ENCODE results near the gene XK.
A peak's percentile ranks its signal among the peaks of the same experiment; 100 is the strongest.
"Not testable (repeated sequence)": the region's sequence is repeated elsewhere in the genome, so short reads cannot be mapped to it uniquely, and the experiment has no call there.

The XK gene

DNA sequence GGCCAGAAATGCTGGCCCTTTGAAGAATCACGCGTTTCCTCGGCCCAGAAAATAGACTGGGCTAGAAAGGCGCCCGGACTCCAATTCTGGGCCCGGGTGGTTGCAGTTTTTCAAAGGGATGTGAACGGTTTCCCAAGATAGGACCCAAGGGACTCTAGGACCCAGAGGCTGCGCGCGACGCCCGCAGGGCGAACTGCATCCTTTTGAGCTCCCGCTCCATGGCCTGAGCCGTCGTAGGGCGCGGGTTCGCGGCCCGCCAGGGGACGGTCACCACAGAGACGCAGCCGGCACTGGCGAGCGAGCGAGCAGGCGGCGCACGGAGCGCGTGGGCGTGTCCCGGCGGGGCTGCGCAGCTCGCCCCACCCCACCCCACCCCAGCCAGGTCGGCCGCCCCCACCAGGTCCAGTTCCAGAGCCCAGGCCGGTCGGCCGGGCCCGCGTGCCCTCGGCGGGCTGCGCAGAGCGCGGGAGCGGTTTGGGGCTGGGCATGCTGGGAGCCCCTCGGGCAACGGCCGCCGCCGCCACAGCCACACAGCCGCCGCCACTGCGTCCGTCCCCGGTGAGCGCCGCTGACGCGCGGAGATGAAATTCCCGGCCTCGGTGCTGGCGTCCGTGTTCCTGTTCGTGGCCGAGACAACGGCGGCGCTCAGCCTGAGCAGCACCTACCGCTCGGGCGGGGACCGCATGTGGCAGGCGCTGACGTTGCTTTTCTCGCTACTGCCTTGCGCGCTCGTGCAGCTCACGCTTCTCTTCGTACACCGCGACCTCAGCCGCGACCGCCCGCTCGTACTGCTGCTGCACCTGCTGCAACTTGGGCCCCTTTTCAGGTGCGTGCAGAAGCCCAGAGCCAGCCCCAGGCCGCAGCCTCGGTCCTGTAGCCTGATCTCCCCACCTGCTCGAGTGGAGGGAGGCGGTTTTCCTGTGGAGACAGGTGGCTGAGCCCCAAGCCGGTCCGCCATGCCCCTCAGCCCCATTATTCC, at the start of gene XK:
XK (plus strand) TSS at position 411 of the 979 bp plus-strand sequence; CDS start at position 582, 171 bp downstream.
- DNase-seq = peak; percentile 59

DNA sequence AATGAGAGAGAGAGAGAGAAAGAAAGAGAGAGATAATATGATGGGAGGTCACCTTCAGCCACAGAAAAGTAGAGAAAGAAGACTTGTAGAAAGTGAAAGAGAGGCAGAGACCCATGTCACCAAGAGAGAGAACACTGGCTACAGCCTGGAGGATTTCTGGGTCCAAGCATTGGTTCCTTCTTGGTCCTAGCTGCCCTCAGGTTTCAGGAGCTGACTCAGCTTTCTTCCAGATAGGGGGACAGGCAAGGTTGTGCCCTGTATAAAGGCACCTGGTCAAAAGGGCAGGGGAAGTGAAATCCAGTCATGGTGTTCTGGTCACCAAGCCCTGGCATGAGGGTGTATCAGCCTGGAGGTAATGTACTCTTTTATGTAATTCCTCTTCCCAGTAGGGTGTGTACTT, 47.5 kb upstream of the XK start:
- no peak for DNase-seq

GRCh38 chrX:37640142-37640541, 45.4 kb upstream of the XK start:
- DNase-seq = no peak

- no peak for DNase-seq
Measured at GRCh38 chrX:37641859-37642258, 43.7 kb upstream of the XK start.

- no peak for DNase-seq
Measured at GRCh38 chrX:37644381-37645305, 40.9 kb upstream of the XK start.

- DNase-seq = no peak
Measured at GRCh38 chrX:37646254-37646653, 39.3 kb upstream of the XK start.

DNA sequence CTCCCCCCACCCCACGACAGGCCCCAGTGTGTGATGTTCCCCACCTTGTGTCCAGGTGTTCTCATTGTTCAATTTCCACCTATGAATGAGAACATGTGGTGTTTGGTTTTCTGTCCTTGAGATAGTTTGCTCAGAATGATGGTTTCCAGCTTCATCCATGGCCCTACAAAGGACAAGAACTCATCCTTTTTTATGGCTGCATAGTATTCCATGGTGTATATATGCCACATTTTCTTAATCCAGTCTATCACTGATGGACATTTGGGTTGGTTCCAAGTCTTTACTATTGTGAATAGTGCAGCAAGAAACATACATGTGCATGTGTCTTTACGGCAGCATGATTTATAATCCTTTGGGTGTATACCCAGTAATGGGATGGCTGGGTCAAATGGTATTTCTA, 34.7 kb upstream of the XK start:
- not testable (repeated sequence) for DNase-seq

- DNase-seq = peak; percentile 1
Measured at GRCh38 chrX:37651921-37652452, 33.6 kb upstream of the XK start.

- DNase-seq = no peak
Measured at GRCh38 chrX:37652589-37653231, 32.9 kb upstream of the XK start.

- DNase-seq = no peak
Measured at GRCh38 chrX:37653397-37654085, 32.0 kb upstream of the XK start.

- no peak for DNase-seq
Measured at GRCh38 chrX:37658343-37659030, 27.1 kb upstream of the XK start.

DNA sequence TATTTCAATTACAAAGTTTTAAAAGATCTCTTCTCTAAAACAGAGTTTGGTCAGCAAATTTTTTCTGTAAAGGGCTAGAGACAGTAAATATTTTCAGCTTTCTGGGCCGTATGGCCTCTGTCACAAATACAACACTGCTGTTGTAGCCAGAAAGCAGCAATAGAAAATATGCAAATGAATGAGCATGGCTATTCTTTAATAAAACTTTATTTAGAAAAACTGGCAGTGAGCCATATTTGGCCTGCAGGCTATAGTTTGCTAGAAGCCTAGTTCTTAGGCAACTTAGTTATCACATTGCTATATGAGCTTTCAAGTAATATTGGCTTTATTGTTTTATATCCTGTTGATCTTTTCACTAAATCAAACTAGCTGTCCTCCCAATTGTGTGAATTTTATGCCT, 26.5 kb upstream of the XK start:
- DNase-seq = no peak

- DNase-seq = no peak
Measured at GRCh38 chrX:37662181-37662580, 23.4 kb upstream of the XK start.

DNA sequence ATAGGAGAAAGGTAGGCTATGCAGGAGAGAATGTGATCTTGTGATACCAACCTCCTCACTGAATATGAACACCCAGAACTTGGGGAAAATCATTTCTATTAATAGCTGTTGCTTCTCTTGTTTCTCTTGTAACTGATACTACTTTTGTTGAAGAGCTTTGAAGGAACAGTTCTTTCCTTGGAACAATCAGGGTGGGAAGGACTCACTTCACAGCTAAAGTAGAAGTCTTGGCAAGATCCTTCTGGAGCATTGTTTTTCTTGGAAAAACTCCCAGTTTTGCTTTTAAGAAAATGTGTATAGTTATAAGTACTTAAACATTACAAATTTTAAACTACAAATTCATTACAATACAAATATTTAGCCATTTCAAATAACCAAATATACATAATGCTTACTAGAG, 19.1 kb upstream of the XK start:
- DNase-seq = no peak

- DNase-seq = no peak
Measured at GRCh38 chrX:37667141-37667540, 18.4 kb upstream of the XK start.

DNA sequence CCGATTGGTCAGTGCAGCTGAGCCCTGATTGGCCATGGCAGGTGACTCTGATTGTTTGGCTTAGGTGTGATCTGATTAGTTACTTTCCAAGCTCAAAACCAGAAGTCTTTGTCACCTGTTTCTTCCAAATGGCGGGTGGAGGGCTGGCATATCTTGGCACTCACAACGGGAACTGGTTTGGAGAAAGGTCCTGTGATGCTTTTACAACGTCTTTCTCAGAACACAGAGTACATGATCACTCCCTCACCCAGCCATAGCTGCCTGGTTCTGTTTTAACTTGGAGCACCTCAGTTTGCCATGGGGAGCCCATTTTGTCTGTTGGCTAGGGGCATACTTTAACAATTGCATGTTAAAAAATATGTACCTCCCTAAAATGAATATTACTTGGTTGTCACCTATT, 13.0 kb upstream of the XK start:
- no peak for DNase-seq

DNA sequence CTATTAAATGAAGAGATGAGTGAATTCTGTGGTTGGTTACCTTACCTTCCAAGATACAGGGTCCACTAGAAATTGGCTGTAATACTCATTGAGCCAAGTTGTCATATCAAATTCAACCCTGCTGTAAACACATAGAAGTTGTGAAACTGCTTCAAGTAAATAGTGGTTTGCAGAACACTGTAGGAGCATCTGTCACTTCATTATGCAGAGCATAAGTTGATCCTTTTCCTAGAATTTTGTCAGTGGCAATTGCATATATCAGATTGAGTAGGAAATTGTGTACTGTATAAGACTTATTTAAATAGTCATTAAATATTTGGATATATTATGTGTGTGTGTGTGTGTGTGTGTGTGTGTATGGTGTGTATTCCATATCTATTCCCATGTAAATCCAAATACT, 8.8 kb upstream of the XK start:
- DNase-seq = no peak

DNA sequence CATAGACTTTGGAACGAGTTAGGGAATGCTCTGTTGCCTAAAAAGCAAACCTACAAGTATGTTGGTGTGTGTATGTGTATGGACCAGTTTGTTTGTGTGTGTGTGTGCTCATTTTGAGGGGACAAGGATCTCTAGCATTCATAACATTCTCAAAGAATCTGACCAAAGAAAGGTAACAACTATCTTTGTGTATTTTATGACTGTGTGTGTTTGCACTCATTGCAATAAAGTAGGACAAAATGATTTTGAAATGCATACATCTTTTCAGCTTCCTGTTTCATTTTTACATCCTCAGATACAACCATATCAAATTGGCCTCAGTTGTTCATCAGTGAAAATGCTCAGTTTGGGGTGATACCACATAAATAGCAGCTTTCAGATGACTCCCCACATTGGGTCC, 8.3 kb upstream of the XK start:
- no peak for DNase-seq

DNA sequence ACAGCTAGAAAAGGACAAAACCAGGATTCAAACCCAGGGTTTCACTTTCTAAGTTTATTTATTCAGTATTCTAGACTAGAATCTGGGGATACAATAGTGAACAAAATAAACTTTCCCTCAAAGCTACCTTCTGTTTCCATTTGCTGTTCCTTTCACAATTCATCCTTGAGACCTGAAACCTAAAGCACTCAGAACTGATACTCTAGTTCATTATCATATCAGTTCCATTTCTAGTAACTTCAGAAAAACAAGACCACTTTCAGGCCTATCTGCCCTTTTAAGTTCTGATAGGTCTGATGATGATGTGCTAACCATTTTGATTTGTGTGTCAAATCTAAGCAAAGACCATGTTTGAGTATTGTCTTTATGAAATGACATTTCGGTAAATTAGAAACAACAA, 7.8 kb upstream of the XK start:
- DNase-seq = no peak

- DNase-seq = no peak
Measured at GRCh38 chrX:37678574-37678973, 7.0 kb upstream of the XK start.

DNA sequence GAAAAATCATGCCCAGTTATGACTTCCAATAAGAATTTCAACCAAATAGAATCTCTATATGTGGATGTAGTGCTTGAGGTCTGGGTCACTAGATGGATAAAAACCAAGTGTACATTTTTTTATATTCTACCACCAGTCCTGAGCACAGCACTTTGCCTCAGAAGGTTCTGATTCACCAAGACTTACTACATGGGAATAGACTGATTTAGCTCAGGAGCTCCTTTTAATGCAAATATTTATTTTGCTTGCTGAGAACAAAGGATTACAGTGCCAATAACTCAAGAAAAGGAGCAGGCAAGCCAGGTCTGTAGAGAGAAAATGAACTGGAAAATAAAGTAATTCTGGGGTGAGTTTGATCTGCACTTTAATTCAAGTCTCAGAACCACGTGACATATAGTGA, 6.4 kb upstream of the XK start:
- no peak for DNase-seq

DNA sequence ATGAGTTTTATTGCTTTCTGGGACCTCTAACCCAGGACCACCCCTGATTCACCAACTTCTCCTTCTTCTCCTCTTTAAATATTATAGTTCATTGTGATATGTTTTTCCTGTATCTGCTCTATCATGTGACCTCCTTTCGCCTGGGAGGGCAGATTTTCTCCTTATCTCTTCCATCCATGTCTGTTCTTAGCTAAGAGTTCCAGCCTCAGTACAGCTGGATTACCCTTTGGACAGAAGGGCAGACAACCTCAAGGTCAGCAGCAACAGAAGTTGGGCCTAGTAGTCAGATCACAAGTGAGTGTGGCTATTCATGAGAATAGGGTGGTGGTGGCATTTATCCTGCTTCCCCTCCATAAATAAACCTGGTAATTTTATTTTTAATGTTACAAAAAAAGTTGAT, 5.7 kb upstream of the XK start:
- no peak for DNase-seq
